B cell (primary cell): Measurements from ENCODE around the gene SPATA7. TPM values are rescaled to one million over a fixed set of nuclear protein-coding genes. Genes with fewer than 3 reads are reported as not detected.

Source experiments
- ATAC-seq: fragments of 200-7000 bp; cut with Tn5 transposase; one replicate; pipeline ENCODE4 v1.10.0; 2021; ENCODE audit warnings: low read depth, mild to moderate bottlenecking, moderate number of reproducible peaks, moderate library complexity
- CTCF ChIA-PET: fragments of 350-600 bp; sonication (Branson Sonifier 250); formaldehyde crosslinking; loops from one replicate; lab custom pipeline; 2021; ENCODE audit warnings: antibody characterized with exemption, inconsistent platforms; lab: Charles Lee
- POLR2A ChIA-PET: fragments of 350-600 bp; sonication (Branson Sonifier 250); formaldehyde crosslinking; loops from one replicate; lab custom pipeline; 2021; ENCODE audit warnings: antibody characterized with exemption; lab: Charles Lee
- DNase-seq: peaks from one replicate; pipeline ENCODE4 v3.0.0; 2013
- H2AFZ ChIP-seq: 2 replicates; pipeline ENCODE4 v1.6.1; 2012; ENCODE audit warnings: mild to moderate bottlenecking, low read depth, low read length; ENCODE audit not compliant: insufficient read depth, poor library complexity, severe bottlenecking
- H3K27ac ChIP-seq, 2 donors: 1 replicate in 1 of 2; 2 replicates in 1 of 2; pipeline ENCODE4 v1.5.1; 2012 to 2013; ENCODE audit warnings: low read length in 2 of 2, mild to moderate bottlenecking in 2 of 2, moderate library complexity in 1 of 2
- H3K27me3 ChIP-seq, 4 experiments: fragments of 200-600 bp in 1 of 4; sonication (generic) in 1 of 4; replicated peaks in 1 of 4; 1 replicate in 2 of 4; 2 replicates in 2 of 4; pipeline versions ENCODE4 v1.6.1 to v1.7.0; 2013 to 2016; ENCODE audit warnings: low read length in 3 of 4, mild to moderate bottlenecking in 2 of 4, mixed read lengths in 1 of 4, moderate library complexity in 1 of 4; ENCODE audit not compliant: insufficient read depth in 4 of 4, control insufficient read depth in 3 of 4; ENCODE audit errors: control extremely low read depth in 1 of 4
- H3K36me3 ChIP-seq, 2 experiments: replicated peaks in 1 of 2; 1 replicate in 1 of 2; 2 replicates in 1 of 2; pipeline versions ENCODE4 v1.6.1 to v1.7.1; 2013; ENCODE audit warnings: low read length in 1 of 2; ENCODE audit not compliant: insufficient read depth in 2 of 2, control insufficient read depth in 1 of 2; ENCODE audit errors: control extremely low read depth in 1 of 2, extremely low read depth in 1 of 2
- H3K4me1 ChIP-seq, 2 donors: fragments of 200-600 bp in 1 of 2; sonication (generic) in 1 of 2; 1 replicate in 1 of 2; 2 replicates in 1 of 2; pipeline versions ENCODE4 v1.5.1 to v1.6.1; 2013 to 2017; ENCODE audit warnings: low read length in 2 of 2; ENCODE audit not compliant: control insufficient read depth in 2 of 2, insufficient read depth in 2 of 2
- H3K4me2 ChIP-seq: replicated peaks from 2 replicates; pipeline ENCODE3; 2012; ENCODE audit warnings: mild to moderate bottlenecking, low read depth, low read length; ENCODE audit not compliant: poor library complexity, severe bottlenecking
- H3K4me3 ChIP-seq, 5 experiments: fragments of 200-600 bp in 1 of 5; sonication (generic) in 1 of 5; 1 replicate in 3 of 5; 2 replicates in 2 of 5; pipeline versions ENCODE4 v1.5.1 to v1.7.0; 2011 to 2016; ENCODE audit warnings: low read length in 4 of 5, mild to moderate bottlenecking in 4 of 5, low read depth in 2 of 5, control low read depth in 1 of 5, moderate library complexity in 1 of 5; ENCODE audit not compliant: insufficient read depth in 1 of 5; ENCODE audit errors: control extremely low read depth in 1 of 5, extremely low read depth in 1 of 5
- H3K79me2 ChIP-seq: fragments of 200-600 bp; sonication (generic); one replicate; pipeline ENCODE4 v1.6.0; 2016; ENCODE audit warnings: low read length; ENCODE audit not compliant: control insufficient read depth, insufficient read depth
- H3K9ac ChIP-seq: fragments of 200-600 bp; sonication (generic); 2 replicates; pipeline ENCODE4 v1.6.1; 2017; ENCODE audit warnings: mild to moderate bottlenecking, low read length, moderate library complexity
- H3K9me3 ChIP-seq, 3 donors: one replicate each; pipeline versions ENCODE4 v1.6.1 to v1.7.1; 2013; ENCODE audit warnings: low read length in 2 of 3; ENCODE audit not compliant: control insufficient read depth in 2 of 3, insufficient read depth in 1 of 3; ENCODE audit errors: control extremely low read depth in 1 of 3
- H4K20me1 ChIP-seq: 2 replicates; pipeline ENCODE4 v1.6.0; 2012; ENCODE audit warnings: mild to moderate bottlenecking, low read length; ENCODE audit not compliant: insufficient read depth, control insufficient read depth, poor library complexity, severe bottlenecking
- H3K27ac Mint-ChIP-seq: one replicate; pipeline ENCODE4 v1.8.0; 2021; ENCODE audit warnings: mixed read lengths
- H3K27me3 Mint-ChIP-seq: one replicate; pipeline ENCODE4 v1.8.0; 2021; ENCODE audit warnings: mixed read lengths
- H3K4me1 Mint-ChIP-seq: one replicate; pipeline ENCODE4 v1.8.0; 2021; ENCODE audit warnings: mixed read lengths
- H3K4me3 Mint-ChIP-seq: one replicate; pipeline ENCODE4 v1.8.0; 2021; ENCODE audit warnings: mixed read lengths
- H3K9me3 Mint-ChIP-seq: one replicate; pipeline ENCODE4 v1.8.0; 2022; ENCODE audit warnings: mixed read lengths; ENCODE audit not compliant: insufficient read depth
- EZH2 ChIP-seq: IDR thresholded peaks from 2 replicates; pipeline ENCODE4 v1.6.1; 2012; ENCODE audit warnings: borderline replicate concordance, low read depth, mild to moderate bottlenecking, moderate library complexity, low read length; ENCODE audit not compliant: insufficient read depth, poor library complexity, severe bottlenecking
- WGBS: methylation state at CpG from one replicate; pipeline ENCODE4 v1.1.5; 2013; ENCODE audit warnings: missing lambda C conversion rate; ENCODE audit not compliant: insufficient coverage; 5-methylcytosine and 5-hydroxymethylcytosine counted together
- intact Hi-C: fragments of 100-400 bp; cut with micrococcal nuclease; formaldehyde crosslinking; loops from one replicate; pipeline ENCODE4 v1.10.0; 2022
- polyA plus RNA-seq: library from polyadenylated mRNA; depleted of rRNA; stranded (reverse); fragments of >200 nt; gene quantifications from 2 replicates; pipeline ENCODE4 v1.2.3, GENCODE V29; 2012
- total RNA-seq, 2 donors: library from RNA; stranded (reverse); fragments of 120-200 nt in 1 of 2; gene quantifications; 1 replicate in 1 of 2; 2 replicates in 1 of 2; pipeline versions ENCODE4 v1.2.3 to v1.2.4, GENCODE V29; 2013 to 2022
- TF ChIP-seq, protein P1 (sequence below): fragments of 200-600 bp; IDR thresholded peaks from one replicate; pipeline ENCODE4 v1.8.0; 2022; ENCODE audit warnings: antibody characterized with exemption, mild to moderate bottlenecking

Gene SPATA7
- total and polyA plus RNA-seq, 2 donors (not counting 1 experiment from before 2014, with no cell fraction given) = 0.86 to 3.2 TPM

DNA sequence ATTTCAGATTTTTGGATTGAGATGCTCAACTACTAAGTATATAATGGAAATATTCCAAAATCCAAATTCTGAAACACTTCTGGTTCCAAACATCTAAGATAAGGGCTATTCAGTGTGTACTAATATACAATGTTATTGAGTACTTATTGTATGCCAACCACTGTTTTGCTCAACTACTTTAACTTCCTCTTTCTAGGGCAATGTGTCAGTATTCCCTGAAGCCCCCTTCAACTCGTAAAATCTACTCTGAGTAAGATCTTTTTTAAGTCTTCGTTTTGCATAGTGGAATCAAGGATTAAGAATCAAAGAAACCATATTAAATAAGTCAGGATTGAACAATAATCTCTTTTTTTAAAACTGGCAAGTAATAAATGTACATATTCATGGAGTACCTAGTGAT is 45.5 kb downstream of the SPATA7 start:
- TF ChIP-seq, protein P1, sequence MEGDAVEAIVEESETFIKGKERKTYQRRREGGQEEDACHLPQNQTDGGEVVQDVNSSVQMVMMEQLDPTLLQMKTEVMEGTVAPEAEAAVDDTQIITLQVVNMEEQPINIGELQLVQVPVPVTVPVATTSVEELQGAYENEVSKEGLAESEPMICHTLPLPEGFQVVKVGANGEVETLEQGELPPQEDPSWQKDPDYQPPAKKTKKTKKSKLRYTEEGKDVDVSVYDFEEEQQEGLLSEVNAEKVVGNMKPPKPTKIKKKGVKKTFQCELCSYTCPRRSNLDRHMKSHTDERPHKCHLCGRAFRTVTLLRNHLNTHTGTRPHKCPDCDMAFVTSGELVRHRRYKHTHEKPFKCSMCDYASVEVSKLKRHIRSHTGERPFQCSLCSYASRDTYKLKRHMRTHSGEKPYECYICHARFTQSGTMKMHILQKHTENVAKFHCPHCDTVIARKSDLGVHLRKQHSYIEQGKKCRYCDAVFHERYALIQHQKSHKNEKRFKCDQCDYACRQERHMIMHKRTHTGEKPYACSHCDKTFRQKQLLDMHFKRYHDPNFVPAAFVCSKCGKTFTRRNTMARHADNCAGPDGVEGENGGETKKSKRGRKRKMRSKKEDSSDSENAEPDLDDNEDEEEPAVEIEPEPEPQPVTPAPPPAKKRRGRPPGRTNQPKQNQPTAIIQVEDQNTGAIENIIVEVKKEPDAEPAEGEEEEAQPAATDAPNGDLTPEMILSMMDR = no peak
- TF ChIP-seq EZH2 = no peak
- Mint-ChIP-seq H3K27ac (no peak overlapping the region), H3K4me3 (no peak overlapping the region), H3K4me1 (no peaks in the 10 kb centered on the region), H3K27me3 (no peaks in the 10 kb centered on the region), H3K9me3 (no peaks in the 10 kb centered on the region)
- no peaks in the 10 kb centered on the region for H3K9me3 ChIP-seq
- ATAC-seq = no peak
- H3K4me3 ChIP-seq = no peak overlapping the region
- intact Hi-C loops = no loop called here
- no peak overlapping the region for H3K9ac ChIP-seq
- H4K20me1 ChIP-seq = no peaks in the 10 kb centered on the region
- no peaks in the 10 kb centered on the region for H3K27me3 ChIP-seq
- no peak overlapping the region for H3K4me2 ChIP-seq
- no peak for DNase-seq
- POLR2A ChIA-PET = no interaction called here
- H3K27ac ChIP-seq = no peak overlapping the region
- no peaks in the 10 kb centered on the region for H3K79me2 ChIP-seq
- H3K4me1 ChIP-seq = no peaks in the 10 kb centered on the region
- H3K36me3 ChIP-seq = no peaks in the 10 kb centered on the region
- no peak overlapping the region for H2AFZ ChIP-seq
- no CpG with 5 or more reads among the region's 2 CpGs for WGBS
- CTCF ChIA-PET = no interaction called here

DNA sequence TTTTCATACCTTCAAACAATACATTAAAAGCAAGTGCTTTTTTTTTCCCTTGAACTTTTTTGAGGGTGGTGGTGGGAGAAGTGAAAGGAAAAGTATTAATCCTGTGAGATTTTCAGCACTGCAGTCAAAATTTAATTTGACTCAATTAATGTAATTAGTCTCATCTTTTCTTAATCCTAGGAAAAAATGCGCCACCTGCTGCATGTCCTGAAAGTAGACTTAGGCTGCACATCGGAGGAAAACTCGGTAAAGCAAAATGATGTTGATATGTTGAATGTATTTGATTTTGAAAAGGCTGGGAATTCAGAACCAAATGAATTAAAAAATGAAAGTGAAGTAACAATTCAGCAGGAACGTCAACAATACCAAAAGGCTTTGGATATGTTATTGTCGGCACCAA is 52.2 kb downstream of the SPATA7 start:
- Histone ChIP-seq H3K9me3 (no peaks in the 10 kb centered on the region), H3K4me2 (no peak overlapping the region), H4K20me1 (no peaks in the 10 kb centered on the region), H3K4me1 (no peaks in the 10 kb centered on the region), H3K4me3 (no peak overlapping the region), H3K36me3 (no peaks in the 10 kb centered on the region), H3K9ac (no peak overlapping the region), H3K79me2 (no peaks in the 10 kb centered on the region), H2AFZ (no peak overlapping the region), H3K27ac (no peak overlapping the region), H3K27me3 (no peaks in the 10 kb centered on the region)
- 100% methylated on average over 1 of the region's 5 CpGs for WGBS
- H3K4me1 Mint-ChIP-seq = no peaks in the 10 kb centered on the region
- no peak for DNase-seq
- no peak overlapping the region for H3K4me3 Mint-ChIP-seq
- no peak overlapping the region for H3K27ac Mint-ChIP-seq
- H3K27me3 Mint-ChIP-seq = no peaks in the 10 kb centered on the region
- ChIA-PET POLR2A (no interaction called here), CTCF (interaction anchor here (0.6 to 0.9 kb wide), 2 partner anchors 249 to 574 kb away, joined by 3 read pairs; no protein-coding TSS in a partner anchor)
- no peak for TF ChIP-seq EZH2
- TF ChIP-seq, protein P1 = no peak
- no peaks in the 10 kb centered on the region for H3K9me3 Mint-ChIP-seq
- ATAC-seq = no peak
- intact Hi-C loops = no loop called here
